Measurements from ENCODE around the gene SORT1. TPM values are rescaled to one million over a fixed set of nuclear protein-coding genes. Genes with fewer than 3 reads are reported as not detected.

The SORT1 gene
- total RNA-seq, 2 experiments from 2014 or later: 6.5 to 11.0 TPM

- no peaks in the 10 kb centered on the region for H3K27me3 Mint-ChIP-seq
- no peak for ATAC-seq (ENCODE audit: low read depth)
- no peak overlapping the region for H3K4me3 Mint-ChIP-seq
- H3K4me1 Mint-ChIP-seq: peaks cover 14% of the 10 kb centered on the region
- H3K27ac Mint-ChIP-seq: no peak overlapping the region
- DNase-seq: no peak
- no peaks in the 10 kb centered on the region for H3K36me3 Mint-ChIP-seq
- POLR2A ChIA-PET: no interaction called here
- H3K9me3 Mint-ChIP-seq: no peaks in the 10 kb centered on the region
These were observed 124.7 kb downstream of the SORT1 start for GRCh38 chr1:109272831-109273547.

- Mint-ChIP-seq H3K27me3 (no peaks in the 10 kb centered on the region), H3K4me1 (peaks cover 13% of the 10 kb centered on the region), H3K9me3 (no peaks in the 10 kb centered on the region), H3K4me3 (no peak overlapping the region), H3K27ac (no peak overlapping the region), H3K36me3 (no peaks in the 10 kb centered on the region)
- DNase-seq (no peak), ATAC-seq (ENCODE audit: low read depth) (no peak)
- POLR2A ChIA-PET: interaction anchor here (1.5 kb wide), 1 partner anchor 10 kb away, joined by 3 read pairs; the partner anchor contains the start of gene PSRC1
These were observed 125.5 kb downstream of the SORT1 start for GRCh38 chr1:109272021-109272799.

- no peak overlapping the region for H3K27ac Mint-ChIP-seq
- POLR2A ChIA-PET: interaction anchor here (1.5 kb wide), 1 partner anchor 11 kb away, joined by 3 read pairs; the partner anchor contains the start of gene PSRC1
- no peaks in the 10 kb centered on the region for H3K9me3 Mint-ChIP-seq
- no peak for DNase-seq
- peaks cover 12% of the 10 kb centered on the region for H3K4me1 Mint-ChIP-seq
- no peaks in the 10 kb centered on the region for H3K36me3 Mint-ChIP-seq
- H3K27me3 Mint-ChIP-seq: no peaks in the 10 kb centered on the region
- no peak overlapping the region for H3K4me3 Mint-ChIP-seq
- no peak for ATAC-seq (ENCODE audit: low read depth)
These were observed 126.3 kb downstream of the SORT1 start for GRCh38 chr1:109271458-109271857.

GRCh38 chr1:109270623-109271317 lies 126.9 kb downstream of the SORT1 start:
- Mint-ChIP-seq H3K36me3 (no peaks in the 10 kb centered on the region), H3K4me3 (no peak overlapping the region), H3K9me3 (no peaks in the 10 kb centered on the region), H3K4me1 (peaks cover 12% of the 10 kb centered on the region), H3K27me3 (no peaks in the 10 kb centered on the region), H3K27ac (no peak overlapping the region)
- DNase-seq (no peak), ATAC-seq (ENCODE audit: low read depth) (no peak)
- POLR2A ChIA-PET: interaction anchor here (1.5 kb wide), 1 partner anchor 12 kb away, joined by 3 read pairs; the partner anchor contains the start of gene PSRC1

GRCh38 chr1:109269981-109270622 lies 127.6 kb downstream of the SORT1 start:
- no peak for ATAC-seq (ENCODE audit: low read depth)
- H3K27me3 Mint-ChIP-seq: no peaks in the 10 kb centered on the region
- DNase-seq: no peak
- H3K4me1 Mint-ChIP-seq: peaks cover 12% of the 10 kb centered on the region
- H3K36me3 Mint-ChIP-seq: no peaks in the 10 kb centered on the region
- H3K4me3 Mint-ChIP-seq: no peak overlapping the region
- no peak overlapping the region for H3K27ac Mint-ChIP-seq
- H3K9me3 Mint-ChIP-seq: no peaks in the 10 kb centered on the region
- POLR2A ChIA-PET: no interaction called here

GRCh38 chr1:109269212-109269980 lies 128.3 kb downstream of the SORT1 start:
- H3K4me3 Mint-ChIP-seq: no peak overlapping the region
- POLR2A ChIA-PET: no interaction called here
- no peaks in the 10 kb centered on the region for H3K9me3 Mint-ChIP-seq
- peaks cover 8% of the 10 kb centered on the region for H3K4me1 Mint-ChIP-seq
- H3K27ac Mint-ChIP-seq: no peak overlapping the region
- no peak for ATAC-seq (ENCODE audit: low read depth)
- DNase-seq: no peak
- H3K36me3 Mint-ChIP-seq: no peaks in the 10 kb centered on the region
- H3K27me3 Mint-ChIP-seq: no peaks in the 10 kb centered on the region

GRCh38 chr1:109268431-109269211 lies 129.1 kb downstream of the SORT1 start:
- POLR2A ChIA-PET: interaction anchor here (1.3 kb wide), 1 partner anchor 129 kb away, joined by 4 read pairs; the partner anchor contains the start of gene SORT1
- Mint-ChIP-seq H3K4me3 (no peak overlapping the region), H3K9me3 (no peaks in the 10 kb centered on the region), H3K27me3 (no peaks in the 10 kb centered on the region), H3K27ac (no peak overlapping the region), H3K36me3 (no peaks in the 10 kb centered on the region), H3K4me1 (peaks cover 2% of the 10 kb centered on the region)
- ATAC-seq (ENCODE audit: low read depth): no peak
- no peak for DNase-seq

GRCh38 chr1:109267743-109268300 lies 129.9 kb downstream of the SORT1 start:
- DNase-seq: no peak
- Mint-ChIP-seq H3K27ac (no peak overlapping the region), H3K27me3 (no peaks in the 10 kb centered on the region), H3K36me3 (no peaks in the 10 kb centered on the region), H3K4me1 (peaks cover 2% of the 10 kb centered on the region), H3K9me3 (no peaks in the 10 kb centered on the region), H3K4me3 (no peak overlapping the region)
- POLR2A ChIA-PET: interaction anchor here (1.3 kb wide), 1 partner anchor 130 kb away, joined by 4 read pairs; the partner anchor contains the start of gene SORT1
- ATAC-seq (ENCODE audit: low read depth): no peak

GRCh38 chr1:109266965-109267364 lies 130.8 kb downstream of the SORT1 start:
- Mint-ChIP-seq H3K27me3 (no peaks in the 10 kb centered on the region), H3K36me3 (no peaks in the 10 kb centered on the region), H3K9me3 (no peaks in the 10 kb centered on the region), H3K27ac (no peak overlapping the region), H3K4me3 (no peak overlapping the region), H3K4me1 (peaks cover 2% of the 10 kb centered on the region)
- POLR2A ChIA-PET: no interaction called here
- DNase-seq (no peak), ATAC-seq (ENCODE audit: low read depth) (no peak)

GRCh38 chr1:109265741-109266330 lies 131.9 kb downstream of the SORT1 start:
- peaks cover 2% of the 10 kb centered on the region for H3K4me1 Mint-ChIP-seq
- H3K36me3 Mint-ChIP-seq: no peaks in the 10 kb centered on the region
- DNase-seq (no peak), ATAC-seq (ENCODE audit: low read depth) (no peak)
- no peaks in the 10 kb centered on the region for H3K27me3 Mint-ChIP-seq
- POLR2A ChIA-PET: no interaction called here
- no peaks in the 10 kb centered on the region for H3K9me3 Mint-ChIP-seq
- no peak overlapping the region for H3K27ac Mint-ChIP-seq
- no peak overlapping the region for H3K4me3 Mint-ChIP-seq

- no peak for ATAC-seq (ENCODE audit: low read depth)
- POLR2A ChIA-PET: no interaction called here
- Mint-ChIP-seq H3K36me3 (no peaks in the 10 kb centered on the region), H3K27me3 (no peaks in the 10 kb centered on the region), H3K27ac (no peak overlapping the region), H3K9me3 (no peaks in the 10 kb centered on the region), H3K4me1 (peaks cover 2% of the 10 kb centered on the region), H3K4me3 (no peak overlapping the region)
- DNase-seq: no peak
These were observed 132.7 kb downstream of the SORT1 start for GRCh38 chr1:109265016-109265415.

Measured in activated naive CD8-positive, alpha-beta T cell treated with anti-CD3 and anti-CD28 coated beads, Interleukin-2, amount 10 ng/mL, durations not matched to agents 7 days and 5 days (primary cell).